B cell (primary cell): ENCODE data around the gene KAZN. TPM values are rescaled to one million over a fixed set of nuclear protein-coding genes. Genes with fewer than 3 reads are reported as not detected.

Experiments
- ATAC-seq: fragments of 200-7000 bp; cut with Tn5 transposase; one replicate; pipeline ENCODE4 v1.10.0; 2021; ENCODE audit warnings: low read depth, mild to moderate bottlenecking, moderate number of reproducible peaks, moderate library complexity
- CTCF ChIA-PET: fragments of 350-600 bp; sonication (Branson Sonifier 250); formaldehyde crosslinking; loops from one replicate; lab custom pipeline; 2021; ENCODE audit warnings: antibody characterized with exemption, inconsistent platforms; lab: Charles Lee
- POLR2A ChIA-PET: fragments of 350-600 bp; sonication (Branson Sonifier 250); formaldehyde crosslinking; loops from one replicate; lab custom pipeline; 2021; ENCODE audit warnings: antibody characterized with exemption; lab: Charles Lee
- DNase-seq: peaks from one replicate; pipeline ENCODE4 v3.0.0; 2013
- H2AFZ ChIP-seq: 2 replicates; pipeline ENCODE4 v1.6.1; 2012; ENCODE audit warnings: mild to moderate bottlenecking, low read depth, low read length; ENCODE audit not compliant: insufficient read depth, poor library complexity, severe bottlenecking
- H3K27ac ChIP-seq, 2 donors: 1 replicate in 1 of 2; 2 replicates in 1 of 2; pipeline ENCODE4 v1.5.1; 2012 to 2013; ENCODE audit warnings: low read length in 2 of 2, mild to moderate bottlenecking in 2 of 2, moderate library complexity in 1 of 2
- H3K27me3 ChIP-seq, 4 experiments: fragments of 200-600 bp in 1 of 4; sonication (generic) in 1 of 4; replicated peaks in 1 of 4; 1 replicate in 2 of 4; 2 replicates in 2 of 4; pipeline versions ENCODE4 v1.6.1 to v1.7.0; 2013 to 2016; ENCODE audit warnings: low read length in 3 of 4, mild to moderate bottlenecking in 2 of 4, mixed read lengths in 1 of 4, moderate library complexity in 1 of 4; ENCODE audit not compliant: insufficient read depth in 4 of 4, control insufficient read depth in 3 of 4; ENCODE audit errors: control extremely low read depth in 1 of 4
- H3K36me3 ChIP-seq, 2 experiments: replicated peaks in 1 of 2; 1 replicate in 1 of 2; 2 replicates in 1 of 2; pipeline versions ENCODE4 v1.6.1 to v1.7.1; 2013; ENCODE audit warnings: low read length in 1 of 2; ENCODE audit not compliant: insufficient read depth in 2 of 2, control insufficient read depth in 1 of 2; ENCODE audit errors: control extremely low read depth in 1 of 2, extremely low read depth in 1 of 2
- H3K4me1 ChIP-seq, 2 donors: fragments of 200-600 bp in 1 of 2; sonication (generic) in 1 of 2; 1 replicate in 1 of 2; 2 replicates in 1 of 2; pipeline versions ENCODE4 v1.5.1 to v1.6.1; 2013 to 2017; ENCODE audit warnings: low read length in 2 of 2; ENCODE audit not compliant: control insufficient read depth in 2 of 2, insufficient read depth in 2 of 2
- H3K4me2 ChIP-seq: replicated peaks from 2 replicates; pipeline ENCODE3; 2012; ENCODE audit warnings: mild to moderate bottlenecking, low read depth, low read length; ENCODE audit not compliant: poor library complexity, severe bottlenecking
- H3K4me3 ChIP-seq, 5 experiments: fragments of 200-600 bp in 1 of 5; sonication (generic) in 1 of 5; 1 replicate in 3 of 5; 2 replicates in 2 of 5; pipeline versions ENCODE4 v1.5.1 to v1.7.0; 2011 to 2016; ENCODE audit warnings: low read length in 4 of 5, mild to moderate bottlenecking in 4 of 5, low read depth in 2 of 5, control low read depth in 1 of 5, moderate library complexity in 1 of 5; ENCODE audit not compliant: insufficient read depth in 1 of 5; ENCODE audit errors: control extremely low read depth in 1 of 5, extremely low read depth in 1 of 5
- H3K79me2 ChIP-seq: fragments of 200-600 bp; sonication (generic); one replicate; pipeline ENCODE4 v1.6.0; 2016; ENCODE audit warnings: low read length; ENCODE audit not compliant: control insufficient read depth, insufficient read depth
- H3K9ac ChIP-seq: fragments of 200-600 bp; sonication (generic); 2 replicates; pipeline ENCODE4 v1.6.1; 2017; ENCODE audit warnings: mild to moderate bottlenecking, low read length, moderate library complexity
- H3K9me3 ChIP-seq, 3 donors: one replicate each; pipeline versions ENCODE4 v1.6.1 to v1.7.1; 2013; ENCODE audit warnings: low read length in 2 of 3; ENCODE audit not compliant: control insufficient read depth in 2 of 3, insufficient read depth in 1 of 3; ENCODE audit errors: control extremely low read depth in 1 of 3
- H4K20me1 ChIP-seq: 2 replicates; pipeline ENCODE4 v1.6.0; 2012; ENCODE audit warnings: mild to moderate bottlenecking, low read length; ENCODE audit not compliant: insufficient read depth, control insufficient read depth, poor library complexity, severe bottlenecking
- H3K27ac Mint-ChIP-seq: one replicate; pipeline ENCODE4 v1.8.0; 2021; ENCODE audit warnings: mixed read lengths
- H3K27me3 Mint-ChIP-seq: one replicate; pipeline ENCODE4 v1.8.0; 2021; ENCODE audit warnings: mixed read lengths
- H3K4me1 Mint-ChIP-seq: one replicate; pipeline ENCODE4 v1.8.0; 2021; ENCODE audit warnings: mixed read lengths
- H3K4me3 Mint-ChIP-seq: one replicate; pipeline ENCODE4 v1.8.0; 2021; ENCODE audit warnings: mixed read lengths
- H3K9me3 Mint-ChIP-seq: one replicate; pipeline ENCODE4 v1.8.0; 2022; ENCODE audit warnings: mixed read lengths; ENCODE audit not compliant: insufficient read depth
- CTCF ChIP-seq: fragments of 200-600 bp; IDR thresholded peaks from one replicate; pipeline ENCODE4 v1.8.0; 2022; ENCODE audit warnings: antibody characterized with exemption, mild to moderate bottlenecking
- EZH2 ChIP-seq: IDR thresholded peaks from 2 replicates; pipeline ENCODE4 v1.6.1; 2012; ENCODE audit warnings: borderline replicate concordance, low read depth, mild to moderate bottlenecking, moderate library complexity, low read length; ENCODE audit not compliant: insufficient read depth, poor library complexity, severe bottlenecking
- WGBS: methylation state at CpG from one replicate; pipeline ENCODE4 v1.1.5; 2013; ENCODE audit warnings: missing lambda C conversion rate; ENCODE audit not compliant: insufficient coverage; 5-methylcytosine and 5-hydroxymethylcytosine counted together
- intact Hi-C: fragments of 100-400 bp; cut with micrococcal nuclease; formaldehyde crosslinking; loops from one replicate; pipeline ENCODE4 v1.10.0; 2022
- polyA plus RNA-seq: library from polyadenylated mRNA; depleted of rRNA; stranded (reverse); fragments of >200 nt; gene quantifications from 2 replicates; pipeline ENCODE4 v1.2.3, GENCODE V29; 2012
- total RNA-seq, 2 donors: library from RNA; stranded (reverse); fragments of 120-200 nt in 1 of 2; gene quantifications; 1 replicate in 1 of 2; 2 replicates in 1 of 2; pipeline versions ENCODE4 v1.2.3 to v1.2.4, GENCODE V29; 2013 to 2022

Gene KAZN
- total and polyA plus RNA-seq, 2 donors (not counting 1 experiment from before 2014, with no cell fraction given): 0.13 to 0.39 TPM

GRCh38 chr1:14877224-14877623, 278.7 kb downstream of the KAZN start:
- POLR2A ChIA-PET: no interaction called here
- DNase-seq: no peak
- Mint-ChIP-seq H3K9me3 (no peaks in the 10 kb centered on the region), H3K4me3 (no peak overlapping the region), H3K27me3 (peaks cover 13% of the 10 kb centered on the region), H3K4me1 (peaks cover 12% of the 10 kb centered on the region), H3K27ac (no peak overlapping the region)
- CTCF ChIA-PET: no interaction called here
- no peak overlapping the region for H3K4me3 ChIP-seq
- H3K4me1 ChIP-seq: peaks cover 10 to 13% of the 10 kb centered on the region in 2 donors
- no peaks in the 10 kb centered on the region for H4K20me1 ChIP-seq
- no CpG with 5 or more reads among the region's 3 CpGs for WGBS
- H2AFZ ChIP-seq: no peak overlapping the region
- H3K27ac ChIP-seq: no peak overlapping the region
- H3K9me3 ChIP-seq: no peaks in the 10 kb centered on the region
- no peak overlapping the region for H3K9ac ChIP-seq
- H3K36me3 ChIP-seq: no peaks in the 10 kb centered on the region
- H3K79me2 ChIP-seq: no peaks in the 10 kb centered on the region
- ATAC-seq: no peak
- no peaks in the 10 kb centered on the region for H3K27me3 ChIP-seq
- TF ChIP-seq CTCF (no peak), EZH2 (no peak)
- no peak overlapping the region for H3K4me2 ChIP-seq
- intact Hi-C loops: no loop called here

- Histone ChIP-seq H3K9me3 (no peaks in the 10 kb centered on the region), H4K20me1 (no peaks in the 10 kb centered on the region), H3K27ac (no peak overlapping the region), H2AFZ (no peak overlapping the region), H3K36me3 (no peaks in the 10 kb centered on the region), H3K79me2 (no peaks in the 10 kb centered on the region), H3K4me2 (no peak overlapping the region), H3K9ac (no peak overlapping the region), H3K4me3 (no peak overlapping the region), H3K27me3 (no peaks in the 10 kb centered on the region), H3K4me1 (peaks cover 14 to 19% of the 10 kb centered on the region in 2 donors)
- no peak overlapping the region for H3K27ac Mint-ChIP-seq
- ChIA-PET POLR2A (no interaction called here), CTCF (no interaction called here)
- H3K4me1 Mint-ChIP-seq: peaks cover 18% of the 10 kb centered on the region
- peaks cover 13% of the 10 kb centered on the region for H3K27me3 Mint-ChIP-seq
- no peak overlapping the region for H3K4me3 Mint-ChIP-seq
- no peak for ATAC-seq
- H3K9me3 Mint-ChIP-seq: no peaks in the 10 kb centered on the region
- TF ChIP-seq CTCF: no peak
- no peak for TF ChIP-seq EZH2
- no peak for DNase-seq
- intact Hi-C loops: no loop called here
Observed at GRCh38 chr1:14878124-14878523, 279.6 kb downstream of the KAZN start.
